B cell (primary cell): ENCODE measurements around the gene SIDT2. TPM values are rescaled to one million over a fixed set of nuclear protein-coding genes. Genes with fewer than 3 reads are reported as not detected.

Experiments used
- ATAC-seq: fragments of 200-7000 bp; cut with Tn5 transposase; one replicate; pipeline ENCODE4 v1.10.0; 2021; ENCODE audit warnings: low read depth, mild to moderate bottlenecking, moderate number of reproducible peaks, moderate library complexity
- CTCF ChIA-PET: fragments of 350-600 bp; sonication (Branson Sonifier 250); formaldehyde crosslinking; loops from one replicate; lab custom pipeline; 2021; ENCODE audit warnings: antibody characterized with exemption, inconsistent platforms; lab: Charles Lee
- POLR2A ChIA-PET: fragments of 350-600 bp; sonication (Branson Sonifier 250); formaldehyde crosslinking; loops from one replicate; lab custom pipeline; 2021; ENCODE audit warnings: antibody characterized with exemption; lab: Charles Lee
- DNase-seq: peaks from one replicate; pipeline ENCODE4 v3.0.0; 2013
- H2AFZ ChIP-seq: 2 replicates; pipeline ENCODE4 v1.6.1; 2012; ENCODE audit warnings: mild to moderate bottlenecking, low read depth, low read length; ENCODE audit not compliant: insufficient read depth, poor library complexity, severe bottlenecking
- H3K27ac ChIP-seq, 2 donors: 1 replicate in 1 of 2; 2 replicates in 1 of 2; pipeline ENCODE4 v1.5.1; 2012 to 2013; ENCODE audit warnings: low read length in 2 of 2, mild to moderate bottlenecking in 2 of 2, moderate library complexity in 1 of 2
- H3K27me3 ChIP-seq, 4 experiments: fragments of 200-600 bp in 1 of 4; sonication (generic) in 1 of 4; replicated peaks in 1 of 4; 1 replicate in 2 of 4; 2 replicates in 2 of 4; pipeline versions ENCODE4 v1.6.1 to v1.7.0; 2013 to 2016; ENCODE audit warnings: low read length in 3 of 4, mild to moderate bottlenecking in 2 of 4, mixed read lengths in 1 of 4, moderate library complexity in 1 of 4; ENCODE audit not compliant: insufficient read depth in 4 of 4, control insufficient read depth in 3 of 4; ENCODE audit errors: control extremely low read depth in 1 of 4
- H3K36me3 ChIP-seq, 2 experiments: replicated peaks in 1 of 2; 1 replicate in 1 of 2; 2 replicates in 1 of 2; pipeline versions ENCODE4 v1.6.1 to v1.7.1; 2013; ENCODE audit warnings: low read length in 1 of 2; ENCODE audit not compliant: insufficient read depth in 2 of 2, control insufficient read depth in 1 of 2; ENCODE audit errors: control extremely low read depth in 1 of 2, extremely low read depth in 1 of 2
- H3K4me1 ChIP-seq, 2 donors: fragments of 200-600 bp in 1 of 2; sonication (generic) in 1 of 2; 1 replicate in 1 of 2; 2 replicates in 1 of 2; pipeline versions ENCODE4 v1.5.1 to v1.6.1; 2013 to 2017; ENCODE audit warnings: low read length in 2 of 2; ENCODE audit not compliant: control insufficient read depth in 2 of 2, insufficient read depth in 2 of 2
- H3K4me2 ChIP-seq: replicated peaks from 2 replicates; pipeline ENCODE3; 2012; ENCODE audit warnings: mild to moderate bottlenecking, low read depth, low read length; ENCODE audit not compliant: poor library complexity, severe bottlenecking
- H3K4me3 ChIP-seq, 5 experiments: fragments of 200-600 bp in 1 of 5; sonication (generic) in 1 of 5; 1 replicate in 3 of 5; 2 replicates in 2 of 5; pipeline versions ENCODE4 v1.5.1 to v1.7.0; 2011 to 2016; ENCODE audit warnings: low read length in 4 of 5, mild to moderate bottlenecking in 4 of 5, low read depth in 2 of 5, control low read depth in 1 of 5, moderate library complexity in 1 of 5; ENCODE audit not compliant: insufficient read depth in 1 of 5; ENCODE audit errors: control extremely low read depth in 1 of 5, extremely low read depth in 1 of 5
- H3K79me2 ChIP-seq: fragments of 200-600 bp; sonication (generic); one replicate; pipeline ENCODE4 v1.6.0; 2016; ENCODE audit warnings: low read length; ENCODE audit not compliant: control insufficient read depth, insufficient read depth
- H3K9ac ChIP-seq: fragments of 200-600 bp; sonication (generic); 2 replicates; pipeline ENCODE4 v1.6.1; 2017; ENCODE audit warnings: mild to moderate bottlenecking, low read length, moderate library complexity
- H3K9me3 ChIP-seq, 3 donors: one replicate each; pipeline versions ENCODE4 v1.6.1 to v1.7.1; 2013; ENCODE audit warnings: low read length in 2 of 3; ENCODE audit not compliant: control insufficient read depth in 2 of 3, insufficient read depth in 1 of 3; ENCODE audit errors: control extremely low read depth in 1 of 3
- H4K20me1 ChIP-seq: 2 replicates; pipeline ENCODE4 v1.6.0; 2012; ENCODE audit warnings: mild to moderate bottlenecking, low read length; ENCODE audit not compliant: insufficient read depth, control insufficient read depth, poor library complexity, severe bottlenecking
- H3K27ac Mint-ChIP-seq: one replicate; pipeline ENCODE4 v1.8.0; 2021; ENCODE audit warnings: mixed read lengths
- H3K27me3 Mint-ChIP-seq: one replicate; pipeline ENCODE4 v1.8.0; 2021; ENCODE audit warnings: mixed read lengths
- H3K4me1 Mint-ChIP-seq: one replicate; pipeline ENCODE4 v1.8.0; 2021; ENCODE audit warnings: mixed read lengths
- H3K4me3 Mint-ChIP-seq: one replicate; pipeline ENCODE4 v1.8.0; 2021; ENCODE audit warnings: mixed read lengths
- H3K9me3 Mint-ChIP-seq: one replicate; pipeline ENCODE4 v1.8.0; 2022; ENCODE audit warnings: mixed read lengths; ENCODE audit not compliant: insufficient read depth
- CTCF ChIP-seq: fragments of 200-600 bp; IDR thresholded peaks from one replicate; pipeline ENCODE4 v1.8.0; 2022; ENCODE audit warnings: antibody characterized with exemption, mild to moderate bottlenecking
- EZH2 ChIP-seq: IDR thresholded peaks from 2 replicates; pipeline ENCODE4 v1.6.1; 2012; ENCODE audit warnings: borderline replicate concordance, low read depth, mild to moderate bottlenecking, moderate library complexity, low read length; ENCODE audit not compliant: insufficient read depth, poor library complexity, severe bottlenecking
- WGBS: methylation state at CpG from one replicate; pipeline ENCODE4 v1.1.5; 2013; ENCODE audit warnings: missing lambda C conversion rate; ENCODE audit not compliant: insufficient coverage; 5-methylcytosine and 5-hydroxymethylcytosine counted together
- intact Hi-C: fragments of 100-400 bp; cut with micrococcal nuclease; formaldehyde crosslinking; loops from one replicate; pipeline ENCODE4 v1.10.0; 2022
- polyA plus RNA-seq: library from polyadenylated mRNA; depleted of rRNA; stranded (reverse); fragments of >200 nt; gene quantifications from 2 replicates; pipeline ENCODE4 v1.2.3, GENCODE V29; 2012
- total RNA-seq, 2 donors: library from RNA; stranded (reverse); fragments of 120-200 nt in 1 of 2; gene quantifications; 1 replicate in 1 of 2; 2 replicates in 1 of 2; pipeline versions ENCODE4 v1.2.3 to v1.2.4, GENCODE V29; 2013 to 2022

The SIDT2 gene
- total and polyA plus RNA-seq, 2 donors (not counting 1 experiment from before 2014, with no cell fraction given): 78.9 to 241 TPM

- no peak overlapping the region for H3K9ac ChIP-seq
- H2AFZ ChIP-seq: no peak overlapping the region
- 96% methylated on average over 15 of the region's 17 CpGs for WGBS
- TF ChIP-seq CTCF (no peak), EZH2 (no peak)
- peaks cover 8 to 95% of the 10 kb centered on the region in 2 experiments for H3K36me3 ChIP-seq
- H4K20me1 ChIP-seq: peaks cover 22% of the 10 kb centered on the region
- no peak overlapping the region for H3K27ac ChIP-seq
- ATAC-seq: no peak
- ChIA-PET CTCF (interaction anchor here (1.4 to 19.9 kb wide), 5 partner anchors 19 to 433 kb away, joined by 4 to 309 read pairs (median 31); partner anchors contain the start of genes APOA5 and SIDT2), POLR2A (no interaction called here)
- Mint-ChIP-seq H3K27ac (no peak overlapping the region), H3K9me3 (no peaks in the 10 kb centered on the region), H3K4me3 (no peak overlapping the region), H3K4me1 (peaks cover 15% of the 10 kb centered on the region), H3K27me3 (no peaks in the 10 kb centered on the region)
- H3K4me2 ChIP-seq: no peak overlapping the region
- H3K27me3 ChIP-seq: no peaks in the 10 kb centered on the region
- intact Hi-C loops: no loop called here
- H3K79me2 ChIP-seq: peaks cover 66% of the 10 kb centered on the region
- peaks cover 2 to 13% of the 10 kb centered on the region in 2 donors for H3K4me1 ChIP-seq
- no peak overlapping the region for H3K4me3 ChIP-seq
- no peaks in the 10 kb centered on the region for H3K9me3 ChIP-seq
- no peak for DNase-seq
These were observed 45.5 kb downstream of the SIDT2 start for GRCh38 chr11:117223741-117224689.
